Uterus (tissue), 2 donors: ENCODE measurements around the gene FYN.

Experiments used
- POLR2A ChIP-seq, 2 donors: fragments of 450-650 bp; IDR thresholded peaks; one replicate each; pipeline ENCODE4 v1.6.1; 2016; ENCODE audit warnings: antibody characterized with exemption in 2 of 2, mild to moderate bottlenecking in 1 of 2, moderate library complexity in 1 of 2
- TF ChIP-seq, protein P1 (sequence below), 4 experiments: fragments of 200-600 bp in 2 of 4; fragments of 450-650 bp in 2 of 4; sonication (generic) in 2 of 4; IDR thresholded peaks; one replicate each; pipeline ENCODE4 v1.5.1; 2016 to 2019; ENCODE audit warnings: antibody characterized with exemption in 4 of 4, mild to moderate bottlenecking in 2 of 4, moderate library complexity in 1 of 4

DNA sequence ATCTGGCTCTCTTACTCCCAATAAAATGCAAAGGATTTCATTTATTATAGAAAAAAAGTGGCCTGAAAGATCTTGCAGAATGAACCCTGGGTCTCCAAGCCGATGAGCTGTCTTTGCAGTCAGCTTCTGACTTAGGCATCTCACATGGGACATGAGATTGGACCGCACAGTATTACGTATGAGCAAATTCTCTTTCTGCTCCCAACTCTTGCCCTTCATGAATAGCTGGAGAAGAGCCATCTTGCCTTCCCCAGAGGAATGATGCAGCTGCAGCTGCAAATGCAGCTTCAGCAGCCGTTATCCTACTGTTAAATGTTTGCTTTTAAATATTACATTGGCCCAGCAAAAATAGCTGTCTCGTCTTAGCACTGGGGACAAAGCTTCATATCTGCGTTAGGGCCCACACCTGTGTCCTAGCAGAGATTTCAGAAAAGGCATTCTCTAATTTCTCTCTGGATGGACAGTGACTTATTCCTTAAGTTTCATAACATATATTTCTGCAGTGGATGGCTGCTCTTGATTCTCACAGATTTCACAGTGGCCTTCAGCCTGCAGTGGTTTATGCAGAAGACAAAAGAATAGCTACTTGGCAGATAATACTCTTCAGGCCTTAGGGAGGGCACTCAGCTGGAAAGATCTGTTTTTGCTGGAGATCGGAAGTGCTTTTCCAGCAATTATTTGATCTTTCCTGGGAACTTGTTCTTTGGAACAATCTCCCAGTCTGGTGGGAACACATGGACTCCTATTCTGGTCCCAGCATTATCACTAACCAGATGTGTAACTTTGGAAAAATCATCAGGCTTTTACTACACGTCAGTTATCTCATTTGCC, 129.2 kb downstream of the FYN start:
- TF ChIP-seq POLR2A (IDR thresholded peaks at IDR 0.05), result no peak
- TF ChIP-seq, protein P1, sequence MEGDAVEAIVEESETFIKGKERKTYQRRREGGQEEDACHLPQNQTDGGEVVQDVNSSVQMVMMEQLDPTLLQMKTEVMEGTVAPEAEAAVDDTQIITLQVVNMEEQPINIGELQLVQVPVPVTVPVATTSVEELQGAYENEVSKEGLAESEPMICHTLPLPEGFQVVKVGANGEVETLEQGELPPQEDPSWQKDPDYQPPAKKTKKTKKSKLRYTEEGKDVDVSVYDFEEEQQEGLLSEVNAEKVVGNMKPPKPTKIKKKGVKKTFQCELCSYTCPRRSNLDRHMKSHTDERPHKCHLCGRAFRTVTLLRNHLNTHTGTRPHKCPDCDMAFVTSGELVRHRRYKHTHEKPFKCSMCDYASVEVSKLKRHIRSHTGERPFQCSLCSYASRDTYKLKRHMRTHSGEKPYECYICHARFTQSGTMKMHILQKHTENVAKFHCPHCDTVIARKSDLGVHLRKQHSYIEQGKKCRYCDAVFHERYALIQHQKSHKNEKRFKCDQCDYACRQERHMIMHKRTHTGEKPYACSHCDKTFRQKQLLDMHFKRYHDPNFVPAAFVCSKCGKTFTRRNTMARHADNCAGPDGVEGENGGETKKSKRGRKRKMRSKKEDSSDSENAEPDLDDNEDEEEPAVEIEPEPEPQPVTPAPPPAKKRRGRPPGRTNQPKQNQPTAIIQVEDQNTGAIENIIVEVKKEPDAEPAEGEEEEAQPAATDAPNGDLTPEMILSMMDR (IDR thresholded peaks at IDR 0.05), result no peak
